ENCODE measurements around the gene STK11IP. TPM values are rescaled to one million over a fixed set of nuclear protein-coding genes. Genes with fewer than 3 reads are reported as not detected.

The STK11IP gene
- total RNA-seq, 3 donors from 2014 or later, result 11.2 to 16.7 (median 15.7) TPM

DNA sequence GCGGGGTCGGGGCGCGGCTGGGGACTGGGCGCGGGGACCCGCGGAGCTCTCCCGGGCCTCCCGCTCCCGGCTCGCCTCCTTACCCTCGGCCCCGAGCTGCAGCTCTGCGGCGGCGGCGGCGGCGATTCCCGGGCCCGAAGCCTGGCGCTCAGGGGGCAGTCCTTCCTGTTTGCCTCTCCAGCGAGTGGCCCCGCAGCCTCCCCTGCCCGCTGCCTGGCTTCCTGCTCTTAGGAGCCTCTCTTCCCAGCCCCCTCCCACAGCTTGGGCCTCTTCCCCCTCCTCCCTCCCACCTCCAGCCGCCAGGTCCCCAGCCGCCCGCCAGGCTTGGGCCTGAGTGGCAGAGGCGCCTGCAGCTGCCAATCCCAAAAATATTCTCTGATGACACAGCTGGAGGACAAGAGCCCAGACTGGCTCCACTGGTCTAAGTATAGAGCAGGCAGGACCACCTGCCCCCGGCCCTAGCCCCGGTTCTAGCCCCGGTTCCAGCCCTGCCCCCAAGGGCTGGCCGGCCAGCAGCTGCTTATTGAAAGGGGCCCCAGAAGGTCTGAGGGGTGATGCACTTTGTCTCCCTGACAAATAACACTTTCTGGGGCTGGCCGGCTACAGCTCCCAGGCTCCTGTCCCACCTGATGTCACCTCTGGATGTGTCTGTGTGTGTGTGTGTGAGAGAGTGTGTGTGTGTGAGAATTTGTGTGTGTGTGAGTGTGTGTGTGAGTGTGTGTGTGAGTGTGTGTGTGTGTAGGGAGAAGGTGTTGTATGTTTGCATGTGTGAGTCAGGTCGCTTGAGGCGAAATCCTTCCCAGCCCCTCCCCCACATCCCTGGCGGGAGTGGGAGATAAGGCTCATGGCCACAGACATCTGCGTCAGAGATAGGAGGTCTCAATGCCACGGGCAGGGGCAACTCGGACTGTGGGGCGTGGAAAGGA lies 26.1 kb upstream of the STK11IP start, which contains the start of gene OBSL1:
OBSL1 (minus strand) TSS at position 229 of the 926 bp plus-strand sequence. CDS start 307 bp downstream, outside the sequence.
- peak in 1 of 2 donors; percentile 72 for DNase-seq (ENCODE audit: low spot score in 2 of 2)
- no peak for TF ChIP-seq CTCF (IDR thresholded peaks at IDR 0.05)
- TF ChIP-seq POLR2A (IDR thresholded peaks at IDR 0.05), result no peak
- TF ChIP-seq POLR2AphosphoS5 (IDR thresholded peaks at IDR 0.05), result no peak
- Histone ChIP-seq H3K27me3 (no peaks in the 10 kb centered on the region), H3K4me3 (peak within 1 kb of the TSS; percentile 67 to 99 (median 76)), H3K36me3 (no peaks in the 10 kb centered on the region), H3K4me1 (no peaks in the 10 kb centered on the region), H3K9me3 (no peaks in the 10 kb centered on the region), H3K27ac (peak within 1 kb of the TSS; percentile 77 to 93)
- intact Hi-C loops (cut with DNase I; ENCODE audit: low total_unique reads), result no loop called here

DNA sequence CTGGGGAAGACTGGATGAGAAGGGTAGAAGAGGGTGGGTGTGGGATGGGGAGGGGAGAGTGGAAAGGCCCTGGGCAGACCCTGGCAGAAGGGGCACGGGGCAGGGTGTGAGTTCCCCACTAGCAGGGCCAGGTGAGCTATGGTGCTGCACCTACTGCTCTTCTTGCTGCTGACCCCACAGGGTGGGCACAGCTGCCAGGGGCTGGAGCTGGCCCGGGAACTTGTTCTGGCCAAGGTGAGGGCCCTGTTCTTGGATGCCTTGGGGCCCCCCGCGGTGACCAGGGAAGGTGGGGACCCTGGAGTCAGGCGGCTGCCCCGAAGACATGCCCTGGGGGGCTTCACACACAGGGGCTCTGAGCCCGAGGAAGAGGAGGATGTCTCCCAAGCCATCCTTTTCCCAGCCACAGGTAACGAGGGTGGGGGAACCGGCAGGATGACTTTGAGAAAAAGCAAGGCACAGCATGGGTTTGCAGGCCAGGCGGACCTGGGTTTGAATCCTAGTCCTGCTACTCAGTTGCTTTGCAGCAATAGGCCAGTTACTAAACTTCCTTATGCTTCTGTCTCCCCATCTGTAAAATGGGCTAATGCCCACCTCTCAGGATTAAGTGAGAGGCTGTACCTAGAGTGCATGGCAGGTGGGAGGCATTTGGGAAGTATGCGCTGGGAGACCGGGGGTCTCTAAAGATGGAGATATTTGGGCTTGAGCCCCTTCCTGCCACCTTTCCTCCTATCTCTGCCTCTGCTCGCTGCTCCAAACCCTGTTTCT lies 25.2 kb upstream of the STK11IP start, which contains the start of gene INHA:
INHA (plus strand) TSS at position 74 of the 765 bp plus-strand sequence; CDS start at position 139, 65 bp downstream.
- peak within 1 kb of the TSS; percentile 77 to 93 for H3K27ac ChIP-seq
- intact Hi-C loops (cut with DNase I; ENCODE audit: low total_unique reads), result no loop called here

DNA sequence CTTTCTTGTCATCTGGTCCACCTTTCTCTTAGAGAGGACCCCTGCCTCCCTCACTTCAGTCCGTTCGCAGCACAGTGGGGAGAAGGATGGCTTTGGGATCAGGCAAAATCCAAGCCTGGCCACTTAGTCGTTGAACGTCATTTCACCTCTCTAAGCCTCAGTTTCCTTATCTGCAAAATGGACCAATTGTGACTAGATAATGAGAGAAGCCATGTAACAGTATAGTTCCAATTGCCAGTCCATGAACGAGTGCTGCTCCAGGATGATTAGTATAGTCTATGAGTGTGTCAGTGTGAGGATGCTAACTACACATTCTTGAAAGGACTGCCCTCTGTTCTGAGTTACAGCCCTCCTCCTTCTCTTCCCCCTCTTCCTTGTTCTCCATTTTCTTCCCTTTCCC lies 24.5 kb upstream of the STK11IP start:
- Histone ChIP-seq H3K36me3 (no peaks in the 10 kb centered on the region), H3K4me1 (no peaks in the 10 kb centered on the region), H3K9me3 (no peaks in the 10 kb centered on the region), H3K4me3 (no peak overlapping the region), H3K27me3 (no peaks in the 10 kb centered on the region), H3K27ac (no peak overlapping the region)
- no peak for TF ChIP-seq POLR2AphosphoS5 (IDR thresholded peaks at IDR 0.05)
- no peak for TF ChIP-seq CTCF (IDR thresholded peaks at IDR 0.05)
- TF ChIP-seq POLR2A (IDR thresholded peaks at IDR 0.05), result no peak
- no peak for DNase-seq (ENCODE audit: low spot score in 2 of 2)
- intact Hi-C loops (cut with DNase I; ENCODE audit: low total_unique reads), result no loop called here

More for the DNA sequence above, 25.2 kb upstream of the STK11IP start, which contains the start of gene INHA:
- Histone ChIP-seq H3K27me3 (no peaks in the 10 kb centered on the region), H3K4me1 (no peaks in the 10 kb centered on the region), H3K36me3 (no peaks in the 10 kb centered on the region), H3K9me3 (no peaks in the 10 kb centered on the region), H3K4me3 (peak within 1 kb of the TSS; percentile 67 to 99 (median 76))
- TF ChIP-seq CTCF (IDR thresholded peaks at IDR 0.05) (no peak), POLR2A (IDR thresholded peaks at IDR 0.05) (no peak), POLR2AphosphoS5 (IDR thresholded peaks at IDR 0.05) (no peak)
- DNase-seq (ENCODE audit: low spot score in 2 of 2), result no peak

DNA sequence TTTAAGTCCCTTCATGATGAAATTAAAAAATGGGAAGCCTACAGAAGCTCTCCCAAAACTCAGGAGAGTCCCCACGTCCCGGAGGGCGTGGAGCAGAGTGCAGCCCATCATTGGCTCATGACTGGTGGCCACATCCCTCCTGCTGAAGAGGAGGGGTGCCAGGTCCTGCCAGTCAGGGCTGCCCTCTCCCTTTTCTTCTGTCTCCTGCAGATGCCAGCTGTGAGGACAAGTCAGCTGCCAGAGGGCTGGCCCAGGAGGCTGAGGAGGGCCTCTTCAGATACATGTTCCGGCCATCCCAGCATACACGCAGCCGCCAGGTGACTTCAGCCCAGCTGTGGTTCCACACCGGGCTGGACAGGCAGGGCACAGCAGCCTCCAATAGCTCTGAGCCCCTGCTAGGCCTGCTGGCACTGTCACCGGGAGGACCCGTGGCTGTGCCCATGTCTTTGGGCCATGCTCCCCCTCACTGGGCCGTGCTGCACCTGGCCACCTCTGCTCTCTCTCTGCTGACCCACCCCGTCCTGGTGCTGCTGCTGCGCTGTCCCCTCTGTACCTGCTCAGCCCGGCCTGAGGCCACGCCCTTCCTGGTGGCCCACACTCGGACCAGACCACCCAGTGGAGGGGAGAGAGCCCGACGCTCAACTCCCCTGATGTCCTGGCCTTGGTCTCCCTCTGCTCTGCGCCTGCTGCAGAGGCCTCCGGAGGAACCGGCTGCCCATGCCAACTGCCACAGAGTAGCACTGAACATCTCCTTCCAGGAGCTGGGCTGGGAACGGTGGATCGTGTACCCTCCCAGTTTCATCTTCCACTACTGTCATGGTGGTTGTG lies 23.0 kb upstream of the STK11IP start:
- H3K27me3 ChIP-seq, result no peaks in the 10 kb centered on the region
- DNase-seq (ENCODE audit: low spot score in 2 of 2), result no peak
- no peak overlapping the region for H3K27ac ChIP-seq
- no peak for TF ChIP-seq POLR2AphosphoS5 (IDR thresholded peaks at IDR 0.05)
- TF ChIP-seq POLR2A (IDR thresholded peaks at IDR 0.05), result no peak
- no peak for TF ChIP-seq CTCF (IDR thresholded peaks at IDR 0.05)
- H3K9me3 ChIP-seq, result no peaks in the 10 kb centered on the region
- no peak overlapping the region for H3K4me3 ChIP-seq
- no peaks in the 10 kb centered on the region for H3K4me1 ChIP-seq
- H3K36me3 ChIP-seq, result no peaks in the 10 kb centered on the region
- intact Hi-C loops (cut with DNase I; ENCODE audit: low total_unique reads), result no loop called here
